Type B pancreatic cell (in vitro differentiated cells): ENCODE data around the gene ZNF578. TPM values are rescaled to one million over a fixed set of nuclear protein-coding genes. Genes with fewer than 3 reads are reported as not detected.
"Not testable (repeated sequence)": the region's sequence is repeated elsewhere in the genome, so short reads cannot be mapped to it uniquely, and the experiment has no call there.

Experiments
- DNase-seq: peaks from one replicate; pipeline ENCODE4 v3.0.0; 2021; ENCODE audit warnings: mixed read lengths; ENCODE audit not compliant: unreplicated experiment; ENCODE audit errors: extremely low spot score
- H3K27ac Mint-ChIP-seq: 2 replicates; pipeline ENCODE4 v1.8.0; 2021; ENCODE audit warnings: mild to moderate bottlenecking, mixed read lengths
- H3K27me3 Mint-ChIP-seq: 2 replicates; pipeline ENCODE4 v1.8.0; 2021; ENCODE audit warnings: mixed read lengths
- H3K36me3 Mint-ChIP-seq: 2 replicates; pipeline ENCODE4 v1.8.0; 2021; ENCODE audit warnings: mixed read lengths
- H3K4me1 Mint-ChIP-seq: one replicate; pipeline ENCODE4 v1.8.0; 2021; ENCODE audit warnings: mixed read lengths; ENCODE audit not compliant: unreplicated experiment
- H3K4me3 Mint-ChIP-seq: 2 replicates; pipeline ENCODE4 v1.8.0; 2021; ENCODE audit warnings: mild to moderate bottlenecking, mixed read lengths
- H3K9me3 Mint-ChIP-seq: 2 replicates; pipeline ENCODE4 v1.8.0; 2021; ENCODE audit warnings: mixed read lengths
- CTCF ChIP-seq: fragments of 200-600 bp; sonication (generic); conservative IDR thresholded peaks from 2 replicates; pipeline ENCODE4 v1.5.0; 2021; ENCODE audit warnings: antibody characterized with exemption, mild to moderate bottlenecking
- total RNA-seq: library from RNA; stranded (reverse); gene quantifications from 2 replicates; pipeline ENCODE4 v1.2.1, GENCODE V29; 2021; ENCODE audit warnings: low replicate concordance

ZNF578 gene
- total RNA-seq, 1 donor from 2014 or later = 0.72 TPM

- TF ChIP-seq CTCF = no peak
- Mint-ChIP-seq H3K36me3 (peaks cover 6% of the 10 kb centered on the region), H3K9me3 (peaks cover 12% of the 10 kb centered on the region), H3K27ac (no peak overlapping the region), H3K4me3 (no peak overlapping the region), H3K4me1 (no peaks in the 10 kb centered on the region), H3K27me3 (no peaks in the 10 kb centered on the region)
- no peak for DNase-seq
Observed at GRCh38 chr19:52507266-52507665, 53.9 kb downstream of the ZNF578 start.

- no peak for DNase-seq
- Mint-ChIP-seq H3K36me3 (peaks cover 6% of the 10 kb centered on the region), H3K27ac (no peak overlapping the region), H3K4me3 (no peak overlapping the region), H3K27me3 (no peaks in the 10 kb centered on the region), H3K4me1 (peaks cover 25% of the 10 kb centered on the region), H3K9me3 (peaks cover 13% of the 10 kb centered on the region)
- no peak for TF ChIP-seq CTCF
Observed at GRCh38 chr19:52516191-52516590, 62.8 kb downstream of the ZNF578 start.

GRCh38 chr19:52518646-52519045 lies 65.3 kb downstream of the ZNF578 start:
- peaks cover 26% of the 10 kb centered on the region for H3K4me1 Mint-ChIP-seq
- TF ChIP-seq CTCF = no peak
- DNase-seq = no peak
- no peak overlapping the region for H3K4me3 Mint-ChIP-seq
- no peaks in the 10 kb centered on the region for H3K36me3 Mint-ChIP-seq
- peak overlapping the region; percentile 56 for H3K27ac Mint-ChIP-seq
- H3K9me3 Mint-ChIP-seq = no peaks in the 10 kb centered on the region
- no peaks in the 10 kb centered on the region for H3K27me3 Mint-ChIP-seq

GRCh38 chr19:52519175-52519574 lies 65.8 kb downstream of the ZNF578 start:
- peak overlapping the region; percentile 54 for H3K27ac Mint-ChIP-seq
- not testable (repeated sequence) for H3K4me3 Mint-ChIP-seq, H3K36me3 Mint-ChIP-seq, H3K27me3 Mint-ChIP-seq, H3K9me3 Mint-ChIP-seq, DNase-seq
- peaks cover 26% of the 10 kb centered on the region for H3K4me1 Mint-ChIP-seq

- no peak for DNase-seq
- H3K4me1 Mint-ChIP-seq = peaks cover 26% of the 10 kb centered on the region
Observed at GRCh38 chr19:52520013-52520412, 66.7 kb downstream of the ZNF578 start.

GRCh38 chr19:52522551-52522950 lies 69.2 kb downstream of the ZNF578 start:
- Mint-ChIP-seq H3K27me3 (no peaks in the 10 kb centered on the region), H3K4me3 (no peak overlapping the region), H3K36me3 (no peaks in the 10 kb centered on the region), H3K4me1 (peaks cover 30% of the 10 kb centered on the region), H3K9me3 (no peaks in the 10 kb centered on the region), H3K27ac (no peak overlapping the region)
- no peak for DNase-seq
- TF ChIP-seq CTCF = no peak

More at GRCh38 chr19:52520013-52520412, 66.7 kb downstream of the ZNF578 start:
- no peaks in the 10 kb centered on the region for H3K9me3 Mint-ChIP-seq
- H3K4me3 Mint-ChIP-seq = no peak overlapping the region
- H3K36me3 Mint-ChIP-seq = no peaks in the 10 kb centered on the region
- TF ChIP-seq CTCF = no peak
- no peaks in the 10 kb centered on the region for H3K27me3 Mint-ChIP-seq
- no peak overlapping the region for H3K27ac Mint-ChIP-seq
